ENCODE data around the gene MED13L.

The MED13L gene

DNA sequence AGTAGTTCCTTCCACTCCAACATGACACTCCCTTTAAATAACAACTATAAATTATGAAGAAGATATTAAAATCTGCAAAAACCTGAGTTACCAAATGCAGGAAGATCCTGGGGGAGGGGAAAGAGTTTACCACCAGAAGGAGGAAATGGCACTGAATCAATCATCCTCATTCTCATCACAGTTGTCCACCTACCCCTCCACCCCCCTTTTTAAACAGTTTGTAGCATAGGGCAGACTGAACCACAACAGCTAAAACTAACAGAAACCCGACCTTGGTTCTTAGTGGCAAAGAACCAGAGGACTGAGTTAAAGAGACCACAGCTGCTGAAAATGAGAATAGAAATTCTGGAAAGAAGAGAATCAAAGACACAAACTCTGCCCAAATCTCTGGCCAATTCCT, 189.5 kb downstream of the MED13L start:
- H3K27me3 ChIP-seq (ENCODE audit: insufficient read depth, low read length, poor library complexity) = no peaks in the 10 kb centered on the region
- peaks cover 6% of the 10 kb centered on the region; the same call in 1 of the 2 replicates for H3K4me1 ChIP-seq (ENCODE audit: insufficient read depth, low read length)
- TF ChIP-seq EZH2 (IDR thresholded peaks at IDR 0.05; ENCODE audit: borderline replicate concordance, low read depth, low read length, severe bottlenecking) = no peak
- TF ChIP-seq, protein P1, sequence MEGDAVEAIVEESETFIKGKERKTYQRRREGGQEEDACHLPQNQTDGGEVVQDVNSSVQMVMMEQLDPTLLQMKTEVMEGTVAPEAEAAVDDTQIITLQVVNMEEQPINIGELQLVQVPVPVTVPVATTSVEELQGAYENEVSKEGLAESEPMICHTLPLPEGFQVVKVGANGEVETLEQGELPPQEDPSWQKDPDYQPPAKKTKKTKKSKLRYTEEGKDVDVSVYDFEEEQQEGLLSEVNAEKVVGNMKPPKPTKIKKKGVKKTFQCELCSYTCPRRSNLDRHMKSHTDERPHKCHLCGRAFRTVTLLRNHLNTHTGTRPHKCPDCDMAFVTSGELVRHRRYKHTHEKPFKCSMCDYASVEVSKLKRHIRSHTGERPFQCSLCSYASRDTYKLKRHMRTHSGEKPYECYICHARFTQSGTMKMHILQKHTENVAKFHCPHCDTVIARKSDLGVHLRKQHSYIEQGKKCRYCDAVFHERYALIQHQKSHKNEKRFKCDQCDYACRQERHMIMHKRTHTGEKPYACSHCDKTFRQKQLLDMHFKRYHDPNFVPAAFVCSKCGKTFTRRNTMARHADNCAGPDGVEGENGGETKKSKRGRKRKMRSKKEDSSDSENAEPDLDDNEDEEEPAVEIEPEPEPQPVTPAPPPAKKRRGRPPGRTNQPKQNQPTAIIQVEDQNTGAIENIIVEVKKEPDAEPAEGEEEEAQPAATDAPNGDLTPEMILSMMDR (IDR thresholded peaks at IDR 0.05; ENCODE audit: borderline replicate concordance, extremely low read depth, low read length, poor library complexity, severe bottlenecking) = no peak
- peaks cover 13% of the 10 kb centered on the region; the same call in 1 of the 2 replicates for H3K36me3 ChIP-seq (ENCODE audit: insufficient read depth, low read length)
- DNase-seq = peak; percentile 10
- no peaks in the 10 kb centered on the region for H3K9me3 ChIP-seq (ENCODE audit: insufficient read depth, low read length, severe bottlenecking)
- H3K4me3 ChIP-seq (ENCODE audit: low read depth in 1 of 2, low read length in 2 of 2) = no peak overlapping the region
- peak; percentile 78 for ATAC-seq (ENCODE audit: insufficient read depth, low read depth)
- no peak overlapping the region for H3K9ac ChIP-seq (ENCODE audit: low read depth, low read length)
- no peak overlapping the region for H3K27ac ChIP-seq (ENCODE audit: low read length)
- peaks cover 87% of the 10 kb centered on the region for H3K79me2 ChIP-seq (ENCODE audit: insufficient read depth, low read length)
- no peak overlapping the region for H3K4me2 ChIP-seq (ENCODE audit: insufficient read depth, low read length)
- peaks cover 31% of the 10 kb centered on the region for H4K20me1 ChIP-seq (ENCODE audit: insufficient read depth, low read length)
- no peak overlapping the region for H2AFZ ChIP-seq (ENCODE audit: low read depth, low read length)

- Histone ChIP-seq H3K9me3 (ENCODE audit: insufficient read depth, low read length, severe bottlenecking) (no peaks in the 10 kb centered on the region), H3K79me2 (ENCODE audit: insufficient read depth, low read length) (peaks cover 83% of the 10 kb centered on the region), H3K9ac (ENCODE audit: low read depth, low read length) (no peak overlapping the region), H4K20me1 (ENCODE audit: insufficient read depth, low read length) (peaks cover 28% of the 10 kb centered on the region), H2AFZ (ENCODE audit: low read depth, low read length) (no peak overlapping the region), H3K4me1 (ENCODE audit: insufficient read depth, low read length) (peaks cover 6% of the 10 kb centered on the region; the same call in 1 of the 2 replicates), H3K27ac (ENCODE audit: low read length) (no peak overlapping the region), H3K36me3 (ENCODE audit: insufficient read depth, low read length) (peaks cover 9% of the 10 kb centered on the region; the same call in 1 of the 2 replicates), H3K27me3 (ENCODE audit: insufficient read depth, low read length, poor library complexity) (no peaks in the 10 kb centered on the region), H3K4me3 (ENCODE audit: low read depth in 1 of 2, low read length in 2 of 2) (no peak overlapping the region), H3K4me2 (ENCODE audit: insufficient read depth, low read length) (no peak overlapping the region)
- TF ChIP-seq, protein P1 (IDR thresholded peaks at IDR 0.05; ENCODE audit: borderline replicate concordance, extremely low read depth, low read length, poor library complexity, severe bottlenecking) = no peak
- TF ChIP-seq EZH2 (IDR thresholded peaks at IDR 0.05; ENCODE audit: borderline replicate concordance, low read depth, low read length, severe bottlenecking) = no peak
- DNase-seq (no peak), ATAC-seq (ENCODE audit: insufficient read depth, low read depth) (no peak)
Observed at GRCh38 chr12:116087399-116087798, 190.1 kb downstream of the MED13L start.

DNA sequence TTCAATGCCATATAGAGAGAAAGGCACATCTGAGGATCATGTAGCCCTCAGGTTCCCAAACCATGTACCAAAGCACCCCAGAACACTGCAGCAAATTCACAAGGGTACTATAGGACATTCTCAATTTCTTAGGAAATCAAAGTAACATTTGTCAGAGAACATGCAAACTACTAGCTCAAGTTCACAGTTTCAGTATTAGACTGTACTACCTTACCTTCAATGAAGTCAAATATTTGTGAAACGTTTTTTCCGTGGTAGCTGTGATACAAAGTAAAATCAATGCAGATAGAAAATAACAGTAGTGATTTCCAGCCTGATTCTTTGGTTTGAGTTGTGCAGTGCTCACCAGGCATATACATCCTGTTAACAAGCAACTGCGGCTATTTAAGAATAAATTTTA, 197.1 kb downstream of the MED13L start:
- Histone ChIP-seq H3K9ac (ENCODE audit: low read depth, low read length) (no peak overlapping the region), H3K36me3 (ENCODE audit: insufficient read depth, low read length) (peaks cover 4% of the 10 kb centered on the region; the same call in 1 of the 2 replicates), H3K27me3 (ENCODE audit: insufficient read depth, low read length, poor library complexity) (no peaks in the 10 kb centered on the region), H3K9me3 (ENCODE audit: insufficient read depth, low read length, severe bottlenecking) (no peaks in the 10 kb centered on the region), H3K79me2 (ENCODE audit: insufficient read depth, low read length) (peaks cover 73% of the 10 kb centered on the region), H3K4me2 (ENCODE audit: insufficient read depth, low read length) (no peak overlapping the region), H2AFZ (ENCODE audit: low read depth, low read length) (no peak overlapping the region), H3K4me1 (ENCODE audit: insufficient read depth, low read length) (no peaks in the 10 kb centered on the region), H4K20me1 (ENCODE audit: insufficient read depth, low read length) (peaks cover 20% of the 10 kb centered on the region), H3K4me3 (ENCODE audit: low read depth in 1 of 2, low read length in 2 of 2) (no peak overlapping the region), H3K27ac (ENCODE audit: low read length) (no peak overlapping the region)
- no peak for DNase-seq
- no peak for ATAC-seq (ENCODE audit: insufficient read depth, low read depth)
- TF ChIP-seq, protein P1 (IDR thresholded peaks at IDR 0.05; ENCODE audit: borderline replicate concordance, extremely low read depth, low read length, poor library complexity, severe bottlenecking) = no peak
- TF ChIP-seq EZH2 (IDR thresholded peaks at IDR 0.05; ENCODE audit: borderline replicate concordance, low read depth, low read length, severe bottlenecking) = no peak

Data from DND-41 (cell line).